GM18870 (cell line): ENCODE measurements around the gene KCNA10.

ENCODE experiments used
- ATAC-seq: cut with Tn5 transposase; IDR thresholded peaks from one replicate; pipeline ENCODE4 v1.9.1; 2021; ENCODE audit warnings: moderate library complexity; ENCODE audit not compliant: unreplicated experiment

The KCNA10 gene

DNA sequence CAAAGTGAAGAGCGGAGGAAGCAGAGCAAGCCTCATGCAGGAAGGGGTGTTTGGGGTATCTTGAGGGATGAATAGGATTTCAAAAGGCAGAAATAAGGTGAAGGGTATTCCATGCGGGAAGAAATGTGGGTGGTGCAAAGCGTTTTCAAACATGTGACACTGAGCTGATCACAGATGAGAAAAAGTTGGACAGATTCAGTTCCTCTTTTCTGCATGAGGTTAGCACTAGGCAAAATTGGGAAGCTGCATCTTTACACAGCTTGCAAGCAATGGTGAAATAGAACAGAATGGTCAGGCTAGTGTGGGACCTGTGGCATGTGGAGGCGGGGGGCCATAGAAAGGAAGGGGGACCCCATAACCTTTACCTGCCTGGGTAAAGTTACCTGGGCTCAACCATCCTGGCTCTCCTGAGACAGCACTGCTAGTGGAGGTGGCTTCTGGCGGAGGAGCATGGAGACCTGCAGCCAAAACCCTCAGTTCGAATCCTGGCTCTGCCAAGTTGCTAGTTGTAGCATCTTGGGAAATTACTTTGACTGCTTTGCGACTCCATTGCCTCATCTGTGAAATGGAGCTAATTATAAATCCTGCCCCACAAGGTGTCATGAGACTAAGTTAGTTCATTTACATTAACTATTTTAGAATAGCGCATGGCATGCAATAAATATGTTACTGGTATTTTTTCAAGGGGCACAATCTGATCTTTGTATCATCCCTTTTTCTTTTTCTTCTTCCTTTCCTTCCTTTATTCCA, 16.4 kb downstream of the KCNA10 start:
- no peak for ATAC-seq

DNA sequence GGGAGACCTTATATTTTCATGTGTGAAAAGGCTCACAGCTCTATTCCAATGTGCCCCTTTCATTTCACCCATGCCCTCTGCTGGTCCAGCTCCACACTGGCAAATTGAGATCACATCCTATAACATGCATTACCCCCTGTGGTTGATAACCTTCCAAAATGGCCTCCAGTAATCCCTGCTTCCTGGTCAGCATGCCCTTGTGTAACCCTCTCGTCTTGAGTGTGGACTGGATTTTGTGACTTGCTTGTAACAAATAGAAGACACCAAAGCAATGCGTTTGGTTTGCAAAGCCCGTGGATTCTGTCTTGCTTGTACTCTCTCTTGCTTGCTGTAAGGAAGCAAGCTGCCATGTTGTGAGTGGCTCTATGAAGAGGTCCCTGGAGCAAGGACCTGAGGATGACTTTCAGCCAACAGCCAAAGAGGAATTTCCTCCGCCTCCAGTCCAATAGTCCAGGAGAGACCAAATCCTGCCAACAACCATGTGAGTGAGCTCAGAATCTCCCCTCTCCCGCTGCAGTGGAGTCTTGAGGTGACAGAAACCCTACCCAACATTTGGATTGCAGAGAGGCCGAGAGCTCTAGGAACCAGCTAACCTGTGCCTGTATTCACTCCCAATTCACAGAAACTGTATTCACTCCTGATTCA, 17.4 kb downstream of the KCNA10 start:
- no peak for ATAC-seq

DNA sequence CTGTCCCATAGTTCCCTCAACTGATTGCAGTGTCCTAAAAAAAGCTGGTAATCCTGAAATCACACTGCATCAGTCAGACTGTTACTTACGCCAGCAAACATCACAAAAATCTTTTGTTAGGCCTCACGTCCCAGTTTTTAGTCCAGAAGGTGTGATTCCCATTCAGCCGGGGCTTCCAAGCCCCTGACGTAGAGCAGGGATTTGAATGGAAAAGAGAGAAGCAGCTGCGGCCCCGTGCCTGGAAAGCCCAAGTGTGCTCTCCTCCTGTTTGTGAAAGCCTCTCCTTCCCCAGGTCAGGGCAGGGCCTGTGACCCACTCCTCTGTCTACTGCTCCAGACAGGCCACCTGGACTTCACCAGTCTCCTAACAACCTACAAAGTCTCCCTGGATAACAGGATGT, 20.7 kb downstream of the KCNA10 start:
- ATAC-seq: no peak

DNA sequence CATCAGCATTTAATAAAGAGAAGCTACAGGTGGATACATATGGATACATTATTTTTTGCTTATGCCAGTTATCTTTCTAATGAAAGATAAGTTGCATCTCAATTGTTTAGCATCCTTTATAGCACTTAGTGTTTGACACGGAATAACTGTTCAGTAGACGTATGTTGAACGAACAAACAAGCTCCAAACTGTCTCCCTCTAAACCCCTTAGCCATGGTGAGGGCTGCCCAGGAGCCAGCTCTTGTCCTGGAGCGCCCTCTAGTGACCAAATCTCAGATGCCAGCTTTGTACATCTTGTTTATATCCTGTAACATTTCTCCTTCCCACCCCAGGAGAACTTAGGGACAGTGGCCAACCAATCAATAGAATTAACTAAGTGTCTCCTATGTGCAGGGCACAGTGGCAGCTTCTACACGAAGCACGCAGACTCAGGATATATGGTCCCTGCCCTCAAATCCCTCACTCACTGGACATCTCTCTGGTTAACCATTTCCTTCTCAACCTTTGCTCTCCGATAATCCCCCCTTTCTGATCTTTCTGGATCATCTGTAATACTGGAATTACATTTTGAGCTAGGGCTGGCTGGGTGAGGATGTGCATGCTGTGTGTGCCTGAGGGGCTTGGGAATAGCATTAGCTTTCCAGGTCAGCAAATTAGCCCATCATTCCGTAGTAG, 22.9 kb downstream of the KCNA10 start:
- no peak for ATAC-seq

DNA sequence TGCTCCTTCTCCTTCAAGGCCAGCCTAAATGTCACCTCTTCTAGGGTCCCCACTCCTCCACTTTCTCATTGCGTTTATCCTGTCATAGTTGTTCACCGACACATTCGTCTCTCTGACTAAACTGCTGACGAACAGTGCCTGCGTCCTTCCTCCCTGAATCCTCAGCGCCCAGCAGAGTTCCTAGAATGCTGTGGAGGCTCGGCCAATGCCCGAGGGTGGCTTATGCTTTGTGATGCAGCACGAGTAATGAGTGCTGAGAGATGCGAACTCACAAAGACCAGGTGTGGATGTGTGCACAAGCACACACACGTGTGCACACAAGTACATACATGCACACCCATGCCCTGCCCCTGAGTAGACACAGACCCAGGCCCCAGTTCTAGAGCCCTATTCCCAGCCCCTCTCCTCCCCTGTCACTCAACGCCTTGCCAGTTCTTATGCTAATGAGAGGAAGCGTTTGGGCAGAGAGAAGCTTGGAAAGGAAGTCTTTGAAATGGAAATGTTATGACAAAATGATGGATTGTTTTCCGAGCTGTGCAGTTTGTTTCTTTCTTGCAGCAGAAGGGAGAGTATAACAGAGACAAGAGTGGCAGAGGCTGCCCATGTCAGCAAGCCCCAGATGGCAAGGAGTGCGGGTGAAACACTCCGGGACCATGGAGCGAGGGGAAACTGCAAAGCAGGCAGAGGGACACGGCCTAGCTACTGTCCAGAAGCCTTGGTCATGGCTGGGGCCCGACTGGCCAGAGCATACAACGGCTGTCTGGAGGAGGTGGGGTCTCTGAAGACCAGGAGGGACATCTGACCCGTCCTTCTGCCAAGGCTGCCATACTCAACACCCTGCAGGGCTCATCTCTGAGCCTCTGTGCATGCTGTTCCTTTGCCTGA, 24.2 kb downstream of the KCNA10 start:
- no peak for ATAC-seq

DNA sequence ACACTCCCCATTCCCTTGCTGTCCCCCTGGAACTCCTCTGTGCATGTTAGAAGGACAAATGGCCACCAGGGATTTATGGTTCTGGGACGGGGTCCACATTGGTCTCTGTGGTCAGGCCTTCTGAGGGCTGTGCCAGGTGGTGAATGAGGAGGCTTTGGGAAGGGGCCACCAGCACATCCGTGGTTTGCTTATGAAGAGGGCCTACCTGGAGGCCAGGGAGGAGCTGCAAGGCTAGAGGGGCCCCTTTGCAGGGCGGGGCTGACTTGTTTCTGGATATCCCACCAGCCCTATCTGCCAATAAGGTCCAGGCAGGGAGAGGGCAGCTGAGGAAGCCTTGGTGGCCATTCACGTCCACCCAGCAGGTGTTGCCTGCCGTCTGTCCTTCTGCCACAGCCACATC, 24.9 kb downstream of the KCNA10 start:
- ATAC-seq: no peak

DNA sequence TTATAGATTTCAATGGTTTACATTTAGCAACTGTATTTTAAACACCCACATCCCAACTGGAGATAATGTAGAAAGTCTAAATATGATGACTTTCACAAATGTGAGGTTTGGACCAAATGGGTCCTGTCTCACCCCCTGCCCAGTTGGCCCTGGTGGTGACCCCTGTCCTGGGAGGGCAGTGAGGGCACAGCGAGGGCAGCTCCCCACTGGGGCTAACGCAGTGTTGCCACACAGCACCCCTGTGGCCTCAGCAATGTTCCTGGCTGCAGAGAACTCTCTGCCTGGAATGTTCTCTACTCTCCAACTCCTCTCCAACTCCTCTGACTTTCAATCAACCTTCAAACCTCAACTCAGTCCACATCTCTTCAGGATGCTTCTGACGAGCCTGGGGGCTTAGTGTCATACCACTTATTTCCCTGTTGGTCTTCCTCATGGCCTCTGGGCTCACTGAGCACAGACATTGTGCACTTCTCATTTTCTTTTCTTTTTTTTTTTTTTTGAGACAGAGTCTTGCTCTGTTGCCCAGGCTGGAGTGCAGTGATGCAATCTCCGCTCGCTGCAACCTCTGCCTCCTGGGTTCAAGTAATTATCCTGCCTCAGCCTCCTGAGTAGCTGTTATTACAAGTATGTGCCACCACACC, 25.8 kb downstream of the KCNA10 start:
- ATAC-seq: no peak

DNA sequence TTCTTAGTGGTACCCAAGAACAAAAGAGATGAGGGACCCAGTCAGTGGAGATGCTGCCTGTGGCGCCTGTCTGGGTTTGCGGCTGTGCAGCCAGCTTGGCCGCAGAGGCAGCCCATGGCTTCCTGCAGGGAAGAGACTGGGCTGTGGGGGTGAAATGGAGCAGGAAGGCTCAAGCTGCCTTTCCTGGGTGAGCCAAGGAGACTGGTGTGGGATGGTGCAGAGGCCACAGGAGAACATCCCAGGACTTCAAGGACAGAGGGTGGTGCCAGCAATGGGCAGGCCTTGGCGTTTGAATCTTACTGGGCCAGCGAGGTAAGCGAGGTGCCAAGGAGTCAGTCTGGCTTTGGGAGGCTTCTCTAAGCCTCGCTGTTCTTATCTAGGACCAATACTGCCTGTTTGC, 26.4 kb downstream of the KCNA10 start:
- no peak for ATAC-seq

DNA sequence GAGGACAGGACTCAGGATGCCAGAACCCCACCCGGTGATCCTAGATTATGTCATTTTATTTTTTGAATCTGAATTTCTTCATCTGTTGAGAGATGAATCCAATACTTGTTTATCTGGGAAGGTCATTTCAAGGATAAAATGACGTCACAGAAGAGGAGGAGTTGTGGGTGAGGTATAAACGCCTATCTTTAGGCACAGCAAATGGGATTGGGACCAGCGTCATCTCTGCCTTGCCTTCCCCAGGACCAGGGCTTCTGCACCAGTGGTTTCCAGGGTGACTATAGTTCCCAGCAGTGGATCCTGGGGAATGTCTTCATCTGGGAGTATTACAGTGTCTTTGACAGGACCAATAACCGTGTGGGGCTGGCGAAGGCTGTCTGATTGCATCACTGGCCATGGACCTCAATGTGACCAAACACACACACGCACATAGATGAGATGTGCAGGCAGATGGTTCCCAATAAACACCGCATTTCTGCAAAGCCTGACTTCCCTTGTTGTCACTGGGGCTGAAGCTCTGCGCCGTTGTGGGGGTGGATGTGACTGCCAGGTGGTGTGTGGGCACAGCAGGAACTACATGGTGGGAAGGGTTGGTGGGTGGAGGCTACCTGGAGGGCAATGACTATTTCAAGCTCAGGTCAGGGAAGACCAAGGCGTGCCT, 28.1 kb downstream of the KCNA10 start:
- no peak for ATAC-seq

DNA sequence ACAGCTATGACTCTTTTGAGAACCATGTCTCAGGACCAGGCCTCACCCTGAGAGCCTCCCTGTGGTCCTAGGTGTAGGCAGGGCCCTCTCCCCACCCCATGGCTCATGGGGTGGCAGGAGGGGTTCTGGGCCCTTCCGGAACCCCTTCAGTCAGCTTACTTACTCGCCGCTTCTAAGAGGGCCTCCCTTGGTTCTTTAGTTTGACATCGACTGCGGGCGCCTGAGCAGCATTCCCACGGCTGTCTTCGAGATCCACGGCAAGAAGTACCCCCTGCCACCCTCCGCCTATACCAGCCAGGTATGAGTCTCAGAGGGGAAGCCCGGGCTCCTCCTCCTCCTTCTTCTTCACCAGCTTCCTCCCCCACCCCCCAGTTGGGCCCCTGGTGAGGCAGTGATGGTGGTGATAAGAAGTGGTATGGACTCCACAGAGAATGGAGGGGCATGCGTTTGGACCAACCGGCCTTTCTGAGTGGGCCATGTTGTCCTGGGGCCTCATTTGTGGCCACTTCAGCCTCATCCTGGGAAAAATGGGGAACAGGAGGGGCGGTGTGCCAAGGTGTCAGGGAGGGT, 28.9 kb downstream of the KCNA10 start:
- no peak for ATAC-seq

DNA sequence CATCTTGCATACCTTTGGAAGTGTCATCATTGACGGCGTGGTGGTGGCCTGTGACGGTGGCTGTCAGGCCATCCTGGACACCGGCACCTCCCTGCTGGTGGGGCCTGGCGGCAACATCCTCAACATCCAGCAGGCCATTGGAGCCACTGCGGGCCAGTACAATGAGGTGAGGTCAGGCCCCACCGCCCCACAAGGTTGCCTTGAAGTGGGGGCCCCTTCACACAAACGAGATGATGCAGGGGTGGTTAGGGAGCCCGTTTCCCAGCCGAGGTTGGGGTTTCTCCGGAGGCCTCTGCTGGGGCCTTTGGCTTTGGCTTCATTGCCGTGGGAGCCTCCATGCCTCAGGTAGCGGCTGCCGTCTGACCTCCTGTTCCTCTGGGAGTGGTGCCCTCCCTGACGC, 29.6 kb downstream of the KCNA10 start:
- ATAC-seq: no peak

DNA sequence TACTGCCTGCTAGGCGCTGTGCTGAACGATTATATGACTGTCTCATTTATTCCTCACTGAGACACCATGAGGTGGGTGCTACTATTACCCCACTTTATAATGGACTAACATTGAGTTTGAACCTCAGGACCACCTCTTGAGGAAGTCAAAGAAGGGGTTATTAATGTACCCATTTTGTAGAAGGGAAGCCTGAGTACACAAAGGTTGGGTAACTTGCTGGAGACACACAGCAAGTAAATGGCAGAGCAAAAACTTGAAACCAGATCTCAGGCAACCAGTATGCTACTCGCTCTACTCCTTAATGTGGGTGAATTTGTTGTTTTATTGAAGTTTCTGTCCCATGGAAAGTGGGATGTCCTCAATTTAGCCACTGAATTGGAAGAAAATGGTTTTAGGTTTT, 30.1 kb downstream of the KCNA10 start:
- ATAC-seq: no peak

DNA sequence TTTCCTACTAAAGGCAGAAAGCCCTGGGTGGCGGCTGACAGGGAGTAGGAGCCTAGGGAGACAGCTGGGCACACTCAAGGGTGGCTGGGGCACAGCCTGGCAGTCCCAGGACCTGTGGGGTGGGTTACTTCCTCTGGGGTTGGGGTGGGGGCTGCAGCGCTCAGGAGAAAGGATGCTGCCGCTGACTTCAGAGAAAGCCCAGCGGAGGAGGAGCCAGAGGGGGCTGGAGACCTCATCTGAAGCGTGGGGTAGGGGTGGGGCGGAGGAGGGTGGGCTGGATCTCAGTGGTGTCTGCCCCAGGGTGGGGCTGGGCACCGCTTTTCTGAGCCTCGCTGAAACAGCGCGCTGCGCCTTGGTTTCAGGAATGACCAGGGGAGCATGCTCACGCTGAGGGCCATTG, 30.8 kb downstream of the KCNA10 start:
- no peak for ATAC-seq

DNA sequence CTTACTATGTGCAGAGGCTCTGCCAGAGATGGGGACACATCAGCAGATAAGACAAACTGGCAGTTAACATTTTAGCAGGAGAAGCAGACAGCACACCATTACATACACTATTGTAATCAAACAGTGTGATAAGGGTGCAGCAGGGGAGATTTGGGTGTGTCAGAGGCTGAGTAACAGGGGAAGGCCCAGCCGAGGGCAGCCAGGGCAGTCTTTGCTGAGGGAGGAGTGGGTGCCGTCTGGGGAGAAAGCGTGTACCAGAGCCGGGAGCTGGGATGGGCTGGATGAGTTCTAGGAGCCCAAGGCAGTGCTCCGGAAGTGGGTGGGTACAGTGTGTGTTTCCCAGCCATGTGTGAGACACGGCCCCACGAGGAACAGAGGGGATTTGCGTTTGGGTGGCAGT, 31.2 kb downstream of the KCNA10 start:
- no peak for ATAC-seq

DNA sequence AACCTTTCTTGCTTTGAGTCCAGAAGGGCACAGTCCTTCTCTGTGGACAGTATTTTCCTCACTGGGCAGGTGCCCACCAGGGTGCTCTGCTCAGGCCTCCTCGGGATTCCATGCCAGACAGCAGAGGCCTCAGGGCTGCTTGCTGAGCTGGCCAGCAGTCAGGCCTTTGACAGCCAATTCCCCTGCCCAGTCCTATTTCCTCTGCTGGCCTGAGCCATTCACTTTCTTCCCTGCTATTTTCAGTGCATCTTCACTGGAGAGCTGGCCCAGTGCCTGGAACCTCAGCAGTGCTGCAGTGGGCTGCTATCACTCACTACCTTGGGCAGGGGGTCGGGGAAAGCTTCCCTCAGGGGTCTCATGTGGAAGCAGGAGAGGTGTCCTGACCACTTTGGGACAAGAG, 33.2 kb downstream of the KCNA10 start:
- no peak for ATAC-seq

DNA sequence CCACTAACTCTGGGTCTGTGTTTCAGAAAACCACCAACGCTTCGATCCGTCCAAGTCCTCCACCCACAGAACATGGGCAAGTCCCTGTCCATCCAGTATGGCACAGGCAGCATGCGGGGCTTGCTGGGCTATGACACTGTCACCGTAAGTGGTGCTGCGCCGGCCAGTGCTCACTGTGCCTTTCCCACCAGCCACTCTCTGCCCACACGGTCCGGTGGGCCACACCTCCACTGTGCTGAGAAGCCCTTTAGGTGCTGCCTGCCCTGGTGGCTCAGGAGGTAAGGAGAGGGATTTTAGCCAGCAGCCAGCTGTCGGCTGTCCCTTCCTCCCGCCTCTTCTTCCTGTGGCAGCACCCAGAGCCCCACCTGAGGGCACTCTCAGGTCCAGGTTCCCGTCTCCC, 34.2 kb downstream of the KCNA10 start:
- ATAC-seq: no peak

DNA sequence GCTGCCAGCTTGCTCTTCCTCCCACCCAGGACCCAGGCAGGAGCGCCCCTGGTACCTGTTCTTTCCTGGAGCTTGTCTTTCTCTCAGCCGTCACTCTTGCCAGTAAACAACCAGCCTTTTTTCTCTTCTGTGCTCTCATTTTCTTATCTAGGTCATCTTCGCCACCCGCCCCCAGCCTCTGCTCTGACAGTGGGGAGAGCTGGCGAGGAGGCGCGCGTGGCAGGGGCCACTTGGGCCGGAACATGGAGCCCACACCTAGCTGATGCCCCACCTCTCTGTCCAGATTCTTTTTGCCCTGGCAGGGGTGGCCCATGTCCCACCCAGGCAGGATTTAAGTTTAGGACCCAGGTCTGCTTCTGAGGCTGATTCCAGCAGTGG, 35.7 kb downstream of the KCNA10 start:
- no peak for ATAC-seq

DNA sequence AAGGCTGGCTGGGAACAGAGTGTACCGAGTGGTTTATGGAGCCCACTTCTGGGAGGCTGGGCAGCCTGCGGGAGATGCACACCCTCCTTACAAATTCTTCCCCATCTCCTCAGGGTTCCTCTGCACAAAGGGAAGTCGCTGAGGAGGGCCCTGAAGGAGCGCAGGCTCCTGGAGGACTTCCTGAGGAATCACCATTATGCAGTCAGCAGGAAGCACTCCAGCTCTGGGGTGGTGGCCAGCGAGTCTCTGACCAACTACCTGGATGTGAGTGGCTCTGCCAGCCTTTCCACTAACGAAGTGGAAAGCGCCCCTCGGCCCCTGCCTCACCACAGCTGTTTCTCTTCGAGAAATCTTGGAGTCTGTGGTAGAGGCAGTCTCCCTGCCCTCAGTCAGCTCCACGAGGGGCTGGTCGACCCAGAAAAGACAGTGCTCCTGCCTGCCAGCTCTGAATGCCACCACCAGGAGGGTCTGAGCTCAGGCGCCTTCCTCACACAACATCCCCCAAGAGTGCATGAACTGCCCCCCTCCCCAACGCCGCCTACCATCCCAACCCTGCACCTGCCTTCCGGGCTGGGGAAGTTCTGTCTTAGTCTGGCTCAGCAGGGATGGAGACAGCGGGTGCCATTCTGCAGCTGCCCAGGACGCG, 36.2 kb downstream of the KCNA10 start:
- ATAC-seq: no peak

DNA sequence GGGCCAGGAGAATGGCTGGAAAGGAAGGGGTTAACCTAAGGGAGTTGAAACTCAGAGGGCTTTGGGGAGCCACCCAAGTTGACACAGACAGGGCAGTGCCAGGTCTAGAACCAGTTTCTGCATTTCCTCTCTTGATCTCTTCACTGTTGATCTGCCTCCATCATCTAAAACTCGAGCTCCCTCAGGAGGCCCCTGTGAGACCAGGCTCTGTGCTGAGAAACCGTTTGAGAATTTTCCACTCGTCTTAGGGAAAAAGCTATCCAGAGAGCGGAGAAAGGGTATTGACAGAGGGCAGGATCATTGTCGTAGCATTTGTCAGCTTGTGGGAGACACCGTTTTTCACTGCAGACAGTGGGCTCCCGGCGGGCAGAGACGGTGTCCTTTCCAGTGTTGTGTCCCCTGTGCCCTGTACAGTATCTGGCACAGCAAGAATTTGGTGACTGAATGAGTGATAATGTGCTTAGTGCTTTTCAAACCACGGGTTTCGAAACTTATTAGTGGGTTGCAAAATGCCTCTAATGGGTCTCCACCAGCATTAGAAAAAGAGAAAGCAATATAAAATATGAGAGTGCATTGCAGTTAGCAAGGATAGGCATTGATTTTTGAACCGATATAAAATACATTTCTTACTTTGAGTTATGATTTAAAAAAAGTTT, 36.9 kb downstream of the KCNA10 start:
- no peak for ATAC-seq
